Uterus (tissue), 2 donors: ENCODE data around the gene ATP8A2.

Experiments used
- CTCF ChIP-seq, 4 experiments: fragments of 200-600 bp in 2 of 4; fragments of 450-650 bp in 2 of 4; sonication (generic) in 2 of 4; IDR thresholded peaks; one replicate each; pipeline ENCODE4 v1.5.1; 2016 to 2019; ENCODE audit warnings: antibody characterized with exemption in 4 of 4, mild to moderate bottlenecking in 2 of 4, moderate library complexity in 1 of 4
- POLR2A ChIP-seq, 2 donors: fragments of 450-650 bp; IDR thresholded peaks; one replicate each; pipeline ENCODE4 v1.6.1; 2016; ENCODE audit warnings: antibody characterized with exemption in 2 of 2, mild to moderate bottlenecking in 1 of 2, moderate library complexity in 1 of 2

DNA sequence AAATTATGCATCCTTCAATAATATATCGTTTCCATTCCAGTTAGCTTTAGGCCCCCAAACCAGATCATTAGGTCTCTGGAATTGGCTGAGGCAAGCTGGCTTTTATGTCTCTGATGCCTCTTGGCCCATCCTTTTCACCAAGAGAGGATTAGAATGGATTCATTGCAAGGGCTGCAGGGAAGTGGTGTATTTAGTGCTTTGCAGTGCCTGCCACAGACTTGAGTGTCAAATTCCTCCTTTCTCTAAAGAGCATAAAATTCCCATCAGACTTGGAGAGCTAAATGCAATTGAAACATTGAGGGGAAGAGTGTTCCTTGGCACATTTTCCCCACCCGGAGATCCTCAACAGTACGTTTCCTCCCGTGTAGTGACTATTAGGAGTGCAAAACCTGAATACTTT, 302.6 kb downstream of the ATP8A2 start:
- TF ChIP-seq POLR2A (IDR thresholded peaks at IDR 0.05) (no peak), CTCF (IDR thresholded peaks at IDR 0.05) (no peak)
